Mononuclear cell (primary cell): Measurements from ENCODE around the gene ARPP19. TPM values are rescaled to one million over a fixed set of nuclear protein-coding genes. Genes with fewer than 3 reads are reported as not detected.
A peak's percentile ranks its signal among the peaks of the same experiment; 100 is the strongest.
"Not testable (repeated sequence)": the region's sequence is repeated elsewhere in the genome, so short reads cannot be mapped to it uniquely, and the experiment has no call there.

Experiments
- H3K27me3 ChIP-seq: 2 replicates; pipeline ENCODE4 v1.6.0; 2011; ENCODE audit warnings: low read length, control low read depth; ENCODE audit not compliant: insufficient read depth
- H3K4me1 ChIP-seq: 2 replicates; pipeline ENCODE4 v1.5.1; 2011; ENCODE audit warnings: mild to moderate bottlenecking, low read length, control low read depth; ENCODE audit not compliant: insufficient read depth
- H3K4me3 ChIP-seq: 2 replicates; pipeline ENCODE4 v1.5.1; 2011; ENCODE audit warnings: mild to moderate bottlenecking, low read length, moderate library complexity
- H3K9me3 ChIP-seq: 2 replicates; pipeline ENCODE4 v1.5.1; 2011; ENCODE audit warnings: low read depth, mild to moderate bottlenecking, control low read depth, low read length
- total RNA-seq: library from RNA; depleted of rRNA; stranded (reverse); fragments of >200 nt; gene quantifications from one replicate; pipeline ENCODE4 v1.2.3, GENCODE V29; 2012

The ARPP19 gene
- total RNA-seq, 1 donor: 160 TPM

GRCh38 chr15:52527911-52528563, 40.8 kb downstream of the ARPP19 start:
- peaks cover 38% of the 10 kb centered on the region for H3K4me1 ChIP-seq
- no peaks in the 10 kb centered on the region for H3K9me3 ChIP-seq
- peak overlapping the region; percentile 67 for H3K4me3 ChIP-seq
- H3K27me3 ChIP-seq: no peaks in the 10 kb centered on the region

GRCh38 chr15:52527196-52527910, 41.5 kb downstream of the ARPP19 start:
- Histone ChIP-seq H3K4me1 (peaks cover 39% of the 10 kb centered on the region), H3K9me3 (no peaks in the 10 kb centered on the region), H3K4me3 (no peak overlapping the region), H3K27me3 (no peaks in the 10 kb centered on the region)

- Histone ChIP-seq H3K4me1 (peaks cover 53% of the 10 kb centered on the region), H3K9me3 (no peaks in the 10 kb centered on the region), H3K27me3 (no peaks in the 10 kb centered on the region), H3K4me3 (no peak overlapping the region)
Observed at GRCh38 chr15:52524223-52525136, 44.4 kb downstream of the ARPP19 start.

DNA sequence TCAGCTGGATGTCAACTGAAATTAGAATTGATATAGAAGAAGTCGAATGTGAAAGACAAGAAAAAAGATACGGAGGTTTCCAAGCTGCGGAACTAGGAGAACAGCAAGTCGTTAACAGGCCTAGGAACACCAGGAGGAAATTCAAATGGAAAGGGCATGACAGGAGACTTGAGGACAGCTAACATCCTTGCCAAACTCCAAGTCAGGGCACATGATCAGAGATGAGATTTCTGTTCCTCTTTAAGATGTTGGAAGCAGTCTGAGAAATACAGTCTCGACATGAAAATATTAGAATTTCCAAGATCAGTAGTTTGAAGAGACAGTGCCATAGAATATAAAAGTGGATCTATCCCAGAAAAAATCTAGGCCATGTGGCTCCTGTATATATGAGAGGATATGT, 45.2 kb downstream of the ARPP19 start:
- Histone ChIP-seq H3K4me1 (peaks cover 56% of the 10 kb centered on the region), H3K4me3 (no peak overlapping the region), H3K27me3 (no peaks in the 10 kb centered on the region), H3K9me3 (no peaks in the 10 kb centered on the region)

DNA sequence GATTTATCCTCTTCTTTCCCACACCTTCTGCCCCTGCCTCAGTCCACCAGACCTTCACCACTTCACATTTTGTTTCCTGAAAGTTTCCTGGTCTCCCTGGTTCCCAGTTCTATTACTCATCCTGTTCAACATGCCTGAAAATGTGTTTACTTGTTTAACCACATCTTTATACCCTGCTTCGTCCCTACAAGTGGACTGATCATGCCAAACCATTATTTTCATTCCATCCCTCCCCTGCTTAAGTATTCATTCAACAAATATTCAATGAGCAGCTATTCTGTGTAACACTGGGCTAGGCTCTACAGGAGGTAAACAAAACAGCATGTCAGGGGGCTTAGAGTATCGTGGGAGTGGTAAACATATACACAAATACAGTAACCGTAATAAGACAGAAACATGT, 45.6 kb downstream of the ARPP19 start:
- Histone ChIP-seq H3K4me3 (no peak overlapping the region), H3K9me3 (no peaks in the 10 kb centered on the region), H3K4me1 (peaks cover 58% of the 10 kb centered on the region), H3K27me3 (no peaks in the 10 kb centered on the region)

DNA sequence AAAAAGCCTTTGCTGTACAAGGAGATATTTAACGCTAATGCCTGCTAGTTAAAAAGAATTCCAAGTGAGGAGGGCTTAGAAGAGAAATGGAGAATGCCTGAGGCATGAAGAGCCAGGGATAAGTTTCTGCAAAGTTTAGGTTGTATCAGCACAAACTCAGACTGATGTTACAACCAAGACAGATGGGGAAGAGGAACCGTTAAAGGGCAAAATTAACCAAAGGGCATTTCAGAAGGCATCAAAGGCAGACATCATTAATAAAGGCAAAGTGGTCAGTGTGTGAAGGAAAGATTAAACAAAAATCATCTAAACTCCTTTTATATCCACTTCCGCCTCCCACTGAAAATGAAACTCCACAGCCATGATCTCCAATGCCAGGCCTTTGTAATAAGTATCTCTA, 47.1 kb downstream of the ARPP19 start:
- peaks cover 49% of the 10 kb centered on the region for H3K4me1 ChIP-seq

GRCh38 chr15:52520421-52520820, 48.4 kb downstream of the ARPP19 start:
- Histone ChIP-seq H3K9me3 (no peaks in the 10 kb centered on the region), H3K27me3 (no peaks in the 10 kb centered on the region), H3K4me1 (peaks cover 53% of the 10 kb centered on the region), H3K4me3 (no peak overlapping the region)

More for the DNA sequence above, 47.1 kb downstream of the ARPP19 start:
- Histone ChIP-seq H3K4me3 (no peak overlapping the region), H3K9me3 (no peaks in the 10 kb centered on the region), H3K27me3 (no peaks in the 10 kb centered on the region)

DNA sequence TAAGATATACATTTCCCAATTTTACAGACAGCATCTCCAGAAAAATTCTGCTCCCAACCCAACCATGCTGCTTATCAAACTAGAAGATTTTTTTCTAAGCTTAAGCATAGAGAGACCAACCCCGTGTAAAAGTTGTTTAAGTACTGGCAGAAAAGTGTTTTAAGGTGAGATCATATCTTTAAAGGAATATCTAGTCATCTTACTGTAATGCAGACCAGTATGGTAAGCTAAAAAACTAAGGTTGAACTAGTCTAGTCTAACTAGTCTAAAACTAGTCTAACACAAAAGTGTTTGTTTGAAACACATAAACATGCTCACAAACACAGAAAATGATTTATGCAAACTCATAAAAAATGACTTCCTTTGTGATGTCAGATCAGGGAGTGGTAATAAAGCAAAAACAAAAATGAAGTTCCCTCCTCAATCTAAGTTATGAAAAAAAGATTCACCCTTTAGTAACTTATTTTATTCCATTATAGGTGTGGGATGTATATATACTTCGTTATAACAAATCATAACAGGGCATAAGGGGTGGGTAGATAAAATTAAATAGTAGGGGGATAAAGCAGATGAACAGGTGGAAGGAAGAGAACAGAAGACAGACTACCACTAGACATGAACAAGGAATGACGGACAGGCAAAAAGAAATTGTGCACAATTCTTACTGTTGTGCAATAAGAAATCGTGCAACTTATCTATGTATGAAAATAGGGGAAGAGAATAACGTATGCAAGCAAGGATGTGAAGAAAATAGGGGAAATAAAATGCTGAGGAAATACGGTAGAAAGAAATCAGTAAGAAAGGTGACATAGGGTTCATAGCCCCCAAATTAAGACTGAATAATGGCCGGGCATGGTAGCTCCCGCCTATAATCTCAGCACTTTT, 50.1 kb downstream of the ARPP19 start:
- no peaks in the 10 kb centered on the region for H3K27me3 ChIP-seq
- H3K9me3 ChIP-seq: no peaks in the 10 kb centered on the region
- peaks cover 45% of the 10 kb centered on the region for H3K4me1 ChIP-seq
- H3K4me3 ChIP-seq: no peak overlapping the region

- H3K9me3 ChIP-seq: no peaks in the 10 kb centered on the region
- peaks cover 44% of the 10 kb centered on the region for H3K4me1 ChIP-seq
- H3K4me3 ChIP-seq: no peak overlapping the region
- no peaks in the 10 kb centered on the region for H3K27me3 ChIP-seq
Observed at GRCh38 chr15:52517014-52517413, 51.8 kb downstream of the ARPP19 start.

DNA sequence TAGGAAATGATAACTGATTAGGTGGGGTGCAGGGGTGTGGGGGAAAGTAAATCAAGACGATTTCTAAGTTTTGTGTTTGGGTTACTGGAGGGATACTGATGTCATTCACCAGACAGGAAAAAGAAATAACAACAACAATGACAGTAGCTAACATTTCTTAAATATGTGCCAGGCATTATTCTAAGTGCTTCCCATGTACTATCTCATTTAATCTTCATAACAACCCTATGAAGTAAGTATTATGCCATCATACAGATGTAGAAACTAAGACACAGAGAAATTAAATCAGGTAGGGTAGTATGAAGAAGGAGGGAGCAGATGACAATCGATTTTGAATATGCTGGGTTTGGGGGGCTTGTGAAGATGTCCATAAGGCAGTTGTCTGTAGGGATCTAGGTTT, 53.5 kb downstream of the ARPP19 start:
- H3K4me1 ChIP-seq: peaks cover 38% of the 10 kb centered on the region
- no peaks in the 10 kb centered on the region for H3K9me3 ChIP-seq
- no peak overlapping the region for H3K4me3 ChIP-seq
- no peaks in the 10 kb centered on the region for H3K27me3 ChIP-seq

DNA sequence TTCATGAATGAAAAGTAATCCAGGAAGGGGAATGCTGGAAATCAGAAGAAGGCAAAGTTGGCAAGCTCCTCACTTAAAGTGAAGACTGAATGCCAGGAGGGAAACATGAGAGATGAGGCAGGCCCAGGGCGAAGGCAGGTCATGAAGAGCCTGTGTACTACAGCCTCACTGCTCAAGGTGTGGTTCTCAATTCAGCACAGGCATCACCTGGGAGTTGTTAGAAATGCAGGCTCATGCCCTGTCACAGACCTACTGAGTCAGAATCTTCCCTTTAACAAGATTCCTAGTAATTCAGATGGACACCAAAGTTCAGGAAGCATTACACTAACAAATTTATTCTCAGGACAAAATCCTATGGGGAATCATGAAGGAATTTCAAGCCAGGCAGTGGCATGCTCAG, 54.3 kb downstream of the ARPP19 start:
- H3K4me3 ChIP-seq: no peak overlapping the region
- H3K4me1 ChIP-seq: peaks cover 31% of the 10 kb centered on the region
- H3K9me3 ChIP-seq: no peaks in the 10 kb centered on the region
- H3K27me3 ChIP-seq: no peaks in the 10 kb centered on the region

GRCh38 chr15:52512869-52513268, 56.0 kb downstream of the ARPP19 start:
- not testable (repeated sequence) for H3K4me3 ChIP-seq, H3K9me3 ChIP-seq, H3K27me3 ChIP-seq
- H3K4me1 ChIP-seq: peaks cover 21% of the 10 kb centered on the region

DNA sequence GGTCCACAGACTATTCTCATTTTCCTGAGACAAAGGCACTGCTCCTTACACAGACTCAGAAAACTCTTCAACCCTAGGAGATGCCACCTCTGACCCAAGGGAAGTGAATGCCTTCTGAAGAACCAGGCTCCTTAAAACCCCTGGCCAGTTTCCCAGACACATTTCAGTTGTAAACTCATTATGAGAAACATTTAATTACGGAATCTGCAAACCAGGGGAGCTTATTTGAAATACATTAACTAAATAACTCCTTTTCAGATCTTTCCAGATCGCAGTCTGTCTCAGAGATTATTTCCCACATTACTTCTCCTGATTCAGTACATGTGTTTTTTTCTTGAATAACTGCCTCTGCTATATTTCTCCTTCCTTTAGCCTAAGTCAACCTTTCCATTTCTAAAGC, 57.7 kb downstream of the ARPP19 start:
- H3K27me3 ChIP-seq: no peaks in the 10 kb centered on the region
- H3K4me1 ChIP-seq: peaks cover 22% of the 10 kb centered on the region
- no peak overlapping the region for H3K4me3 ChIP-seq
- H3K9me3 ChIP-seq: no peaks in the 10 kb centered on the region

DNA sequence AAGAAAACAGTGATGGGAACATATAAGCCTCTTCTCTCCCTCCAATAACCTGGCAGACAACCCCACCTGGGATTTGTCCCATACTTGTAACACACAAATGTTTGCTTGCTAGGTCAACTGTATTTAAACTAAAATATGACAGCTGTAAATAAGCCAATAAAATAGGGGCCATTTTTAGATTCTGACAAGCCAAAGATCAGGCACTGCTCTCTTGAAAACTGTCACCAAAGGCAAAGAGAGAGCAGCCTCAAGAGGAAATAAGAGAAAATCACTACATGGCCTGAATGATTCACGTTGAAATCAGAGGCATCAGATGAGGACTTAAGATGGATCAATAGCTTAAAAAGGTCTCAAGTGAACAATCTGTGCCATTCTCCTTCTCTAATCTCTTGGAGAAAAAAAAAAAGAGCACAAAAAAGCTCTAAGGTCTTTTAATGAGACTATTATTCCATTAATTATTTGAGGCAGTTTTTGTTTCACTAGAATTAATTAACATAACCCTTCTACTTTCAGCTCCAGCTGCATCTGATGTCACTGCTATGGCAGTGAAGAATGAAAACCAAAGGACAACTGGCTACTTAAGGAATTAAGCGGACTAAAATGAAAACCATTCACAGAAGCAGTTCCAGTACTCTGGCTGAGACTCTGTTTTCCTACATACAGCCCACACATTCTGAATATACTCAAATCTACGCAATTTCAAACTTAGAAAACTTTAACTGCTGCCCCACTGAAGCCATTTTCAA, 59.2 kb downstream of the ARPP19 start:
- Histone ChIP-seq H3K27me3 (no peaks in the 10 kb centered on the region), H3K4me1 (peaks cover 35% of the 10 kb centered on the region), H3K9me3 (no peaks in the 10 kb centered on the region), H3K4me3 (no peak overlapping the region)
